ENCODE data around the gene PCSK4. TPM values are rescaled to one million over a fixed set of nuclear protein-coding genes. Genes with fewer than 3 reads are reported as not detected.

PCSK4 gene
- total and polyA plus RNA-seq, 9 of the 15 experiments (the other 6 are each of a cell fraction or from before 2014, with no cell fraction given) = 0.01 to 9.1 (median 2.1) TPM; not detected in 1

DNA sequence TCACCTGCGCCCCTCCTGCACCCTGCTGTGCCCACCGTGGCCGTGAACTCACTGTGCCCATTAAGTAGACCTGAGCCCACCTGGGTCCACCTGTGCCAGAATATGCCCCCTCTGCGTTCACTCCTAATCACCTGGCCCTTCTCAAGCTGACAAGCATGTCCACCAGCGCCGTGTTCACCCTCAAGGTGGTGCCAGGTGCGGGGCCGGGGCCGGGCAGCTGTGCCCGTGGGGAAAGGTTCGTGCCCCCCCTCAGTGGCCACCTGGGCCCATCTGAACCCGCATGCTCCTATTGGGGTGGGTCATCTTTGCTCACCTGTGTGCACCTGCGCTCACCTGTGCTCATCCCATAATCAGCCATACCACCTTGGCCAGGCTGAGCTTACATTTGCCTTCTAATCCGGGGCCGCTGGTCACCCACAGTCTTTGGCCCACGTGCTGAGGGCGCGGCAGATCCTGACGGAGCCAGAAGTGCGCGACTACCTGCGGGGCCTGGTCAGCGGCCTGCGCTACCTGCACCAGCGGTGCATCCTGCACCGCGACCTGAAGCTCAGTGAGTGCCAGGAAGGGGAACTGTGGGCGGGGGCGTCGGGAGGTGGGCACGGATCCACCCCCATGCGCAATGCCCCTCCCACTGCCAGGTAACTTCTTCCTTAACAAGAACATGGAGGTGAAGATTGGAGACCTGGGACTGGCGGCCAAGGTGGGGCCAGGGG lies 36.1 kb upstream of the PCSK4 start:
- no peak for FAIRE-seq
- intact Hi-C loops (cut with micrococcal nuclease) (no loop called here), in situ Hi-C loops (cut with MboI) (no loop called here)
- no peak overlapping the region for H3K4me2 ChIP-seq (ENCODE audit: insufficient read depth, low read length)
- H3K9me1 ChIP-seq (ENCODE audit: control insufficient read depth, insufficient read depth, low read length) = no peaks in the 10 kb centered on the region
- CTCF ChIA-PET (ENCODE audit: low intra/inter-chr PET ratio) = no interaction called here
- no peaks in the 10 kb centered on the region for H3K36me3 ChIP-seq (ENCODE audit: control insufficient read depth, insufficient read depth, low read length)
- ATAC-seq = no peak
- H3K9ac ChIP-seq (ENCODE audit: insufficient read depth in 1 of 2, low read depth in 2 of 2, low read length in 2 of 2) = no peak overlapping the region
- H3K27me3 ChIP-seq (ENCODE audit: control insufficient read depth in 2 of 2, insufficient read depth in 2 of 2, low read length in 2 of 2) = peaks cover 20 to 35% of the 10 kb centered on the region in 2 experiments; a peak in 4 of 5 replicates
- POLR2A ChIA-PET = no interaction called here
- H3K79me2 ChIP-seq (ENCODE audit: control insufficient read depth, insufficient read depth, low read length) = no peaks in the 10 kb centered on the region
- DNase-seq (ENCODE audit: extremely low read depth in 1 of 4, low spot score in 3 of 4) = no peak
- peaks cover 3 to 53% of the 10 kb centered on the region in 2 experiments; a peak in 3 of 5 replicates for H3K4me1 ChIP-seq (replicated peaks in 1 of 2; ENCODE audit: control insufficient read depth in 2 of 2, insufficient read depth in 2 of 2, low read length in 2 of 2)
- 0 out of 2 replicates have a peak, but pooled peaks have one; percentile 62 for TF ChIP-seq ZEB2 (IDR thresholded peaks at IDR 0.05)
- TF ChIP-seq, protein P1, sequence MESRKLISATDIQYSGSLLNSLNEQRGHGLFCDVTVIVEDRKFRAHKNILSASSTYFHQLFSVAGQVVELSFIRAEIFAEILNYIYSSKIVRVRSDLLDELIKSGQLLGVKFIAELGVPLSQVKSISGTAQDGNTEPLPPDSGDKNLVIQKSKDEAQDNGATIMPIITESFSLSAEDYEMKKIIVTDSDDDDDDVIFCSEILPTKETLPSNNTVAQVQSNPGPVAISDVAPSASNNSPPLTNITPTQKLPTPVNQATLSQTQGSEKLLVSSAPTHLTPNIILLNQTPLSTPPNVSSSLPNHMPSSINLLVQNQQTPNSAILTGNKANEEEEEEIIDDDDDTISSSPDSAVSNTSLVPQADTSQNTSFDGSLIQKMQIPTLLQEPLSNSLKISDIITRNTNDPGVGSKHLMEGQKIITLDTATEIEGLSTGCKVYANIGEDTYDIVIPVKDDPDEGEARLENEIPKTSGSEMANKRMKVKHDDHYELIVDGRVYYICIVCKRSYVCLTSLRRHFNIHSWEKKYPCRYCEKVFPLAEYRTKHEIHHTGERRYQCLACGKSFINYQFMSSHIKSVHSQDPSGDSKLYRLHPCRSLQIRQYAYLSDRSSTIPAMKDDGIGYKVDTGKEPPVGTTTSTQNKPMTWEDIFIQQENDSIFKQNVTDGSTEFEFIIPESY (CRISPR knock-in tag; IDR thresholded peaks at IDR 0.05) = peak; percentile 65; the same call in 1 of the 2 replicates
- TF ChIP-seq, protein P2, sequence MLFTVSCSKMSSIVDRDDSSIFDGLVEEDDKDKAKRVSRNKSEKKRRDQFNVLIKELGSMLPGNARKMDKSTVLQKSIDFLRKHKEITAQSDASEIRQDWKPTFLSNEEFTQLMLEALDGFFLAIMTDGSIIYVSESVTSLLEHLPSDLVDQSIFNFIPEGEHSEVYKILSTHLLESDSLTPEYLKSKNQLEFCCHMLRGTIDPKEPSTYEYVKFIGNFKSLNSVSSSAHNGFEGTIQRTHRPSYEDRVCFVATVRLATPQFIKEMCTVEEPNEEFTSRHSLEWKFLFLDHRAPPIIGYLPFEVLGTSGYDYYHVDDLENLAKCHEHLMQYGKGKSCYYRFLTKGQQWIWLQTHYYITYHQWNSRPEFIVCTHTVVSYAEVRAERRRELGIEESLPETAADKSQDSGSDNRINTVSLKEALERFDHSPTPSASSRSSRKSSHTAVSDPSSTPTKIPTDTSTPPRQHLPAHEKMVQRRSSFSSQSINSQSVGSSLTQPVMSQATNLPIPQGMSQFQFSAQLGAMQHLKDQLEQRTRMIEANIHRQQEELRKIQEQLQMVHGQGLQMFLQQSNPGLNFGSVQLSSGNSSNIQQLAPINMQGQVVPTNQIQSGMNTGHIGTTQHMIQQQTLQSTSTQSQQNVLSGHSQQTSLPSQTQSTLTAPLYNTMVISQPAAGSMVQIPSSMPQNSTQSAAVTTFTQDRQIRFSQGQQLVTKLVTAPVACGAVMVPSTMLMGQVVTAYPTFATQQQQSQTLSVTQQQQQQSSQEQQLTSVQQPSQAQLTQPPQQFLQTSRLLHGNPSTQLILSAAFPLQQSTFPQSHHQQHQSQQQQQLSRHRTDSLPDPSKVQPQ (CRISPR knock-in tag; IDR thresholded peaks at IDR 0.05; ENCODE audit: borderline replicate concordance) = no peak
- peaks cover 11% of the 10 kb centered on the region for H4K20me1 ChIP-seq (replicated peaks; ENCODE audit: control insufficient read depth, insufficient read depth, low read length)
- no peak overlapping the region for H2AFZ ChIP-seq (ENCODE audit: low read depth, low read length)
- H3K4me3 ChIP-seq = no peak overlapping the region
- WGBS (ENCODE audit: insufficient coverage, low coverage, missing lambda C conversion rate) = 28% methylated on average over 32 of the region's 33 CpGs
- no peak overlapping the region for H3K27ac ChIP-seq (ENCODE audit: extremely low read depth, low read depth, low read length)
- no peaks in the 10 kb centered on the region for H3K9me3 ChIP-seq (replicated peaks; ENCODE audit: control insufficient read depth, insufficient read depth, low read depth, low read length)
- BruUV-seq (replicated peaks) = no TSS peak
